Measurements from ENCODE around the gene NKD1. TPM values are rescaled to one million over a fixed set of nuclear protein-coding genes. Genes with fewer than 3 reads are reported as not detected.
A peak's percentile ranks its signal among the peaks of the same experiment; 100 is the strongest.

The NKD1 gene
- total RNA-seq, 2 experiments from 2014 or later: 0.26 to 0.44 TPM

- Mint-ChIP-seq H3K4me3 (no peak overlapping the region), H3K36me3 (ENCODE audit: low read depth) (peaks cover 94% of the 10 kb centered on the region), H3K27ac (no peak overlapping the region), H3K27me3 (ENCODE audit: low read depth) (no peaks in the 10 kb centered on the region), H3K4me1 (ENCODE audit: low read depth) (peaks cover 40% of the 10 kb centered on the region), H3K9me3 (ENCODE audit: insufficient read depth) (peaks cover 26% of the 10 kb centered on the region)
- DNase-seq: no peak
- ChIA-PET POLR2A (interaction anchor here (1.1 to 1.8 kb wide), 3 partner anchors 9 to 72 kb away, joined by 3 to 6 read pairs (median 4); no protein-coding TSS in a partner anchor), CTCF (interaction anchor here (1.1 to 28.0 kb wide), 6 partner anchors 9 to 649 kb away, joined by 3 to 567 read pairs (median 16); partner anchors contain the start of genes CNEP1R1 and CYLD)
- ATAC-seq: no peak
Measured at GRCh38 chr16:50674831-50675230, 126.6 kb downstream of the NKD1 start.

- peaks cover 46% of the 10 kb centered on the region for H3K4me1 Mint-ChIP-seq (ENCODE audit: low read depth)
- ChIA-PET POLR2A (interaction anchor here (1.5 to 1.8 kb wide), 2 partner anchors 8 to 69 kb away, joined by 4 to 6 read pairs; no protein-coding TSS in a partner anchor), CTCF (interaction anchor here (1.1 to 28.0 kb wide), 6 partner anchors 8 to 650 kb away, joined by 3 to 567 read pairs (median 16); partner anchors contain the start of genes CNEP1R1 and CYLD)
- no peak overlapping the region for H3K4me3 Mint-ChIP-seq
- H3K27ac Mint-ChIP-seq: peak overlapping the region; percentile 47
- DNase-seq: no peak
- no peak for ATAC-seq
- peaks cover 90% of the 10 kb centered on the region for H3K36me3 Mint-ChIP-seq (ENCODE audit: low read depth)
- H3K9me3 Mint-ChIP-seq (ENCODE audit: insufficient read depth): peaks cover 26% of the 10 kb centered on the region
- no peaks in the 10 kb centered on the region for H3K27me3 Mint-ChIP-seq (ENCODE audit: low read depth)
Measured at GRCh38 chr16:50675686-50676610, 127.8 kb downstream of the NKD1 start.

GRCh38 chr16:50676684-50677225 is 128.6 kb downstream of the NKD1 start:
- Mint-ChIP-seq H3K4me3 (no peak overlapping the region), H3K9me3 (ENCODE audit: insufficient read depth) (peaks cover 21% of the 10 kb centered on the region), H3K4me1 (ENCODE audit: low read depth) (peaks cover 45% of the 10 kb centered on the region), H3K36me3 (ENCODE audit: low read depth) (peaks cover 82% of the 10 kb centered on the region), H3K27me3 (ENCODE audit: low read depth) (no peaks in the 10 kb centered on the region), H3K27ac (peak overlapping the region; percentile 57)
- ATAC-seq: no peak
- POLR2A ChIA-PET: interaction anchor here (0.7 to 0.9 kb wide), 2 partner anchors 9 to 68 kb away, joined by 3 read pairs; no protein-coding TSS in a partner anchor
- CTCF ChIA-PET: interaction anchor here (1.0 to 28.0 kb wide), 7 partner anchors 10 to 130 kb away, joined by 3 to 567 read pairs (median 5); partner anchors contain the start of gene CYLD
- DNase-seq: no peak

- Mint-ChIP-seq H3K9me3 (ENCODE audit: insufficient read depth) (peaks cover 16% of the 10 kb centered on the region), H3K36me3 (ENCODE audit: low read depth) (peaks cover 76% of the 10 kb centered on the region), H3K4me1 (ENCODE audit: low read depth) (peaks cover 48% of the 10 kb centered on the region), H3K27ac (no peak overlapping the region), H3K27me3 (ENCODE audit: low read depth) (no peaks in the 10 kb centered on the region), H3K4me3 (no peak overlapping the region)
- no peak for ATAC-seq
- no peak for DNase-seq
- POLR2A ChIA-PET: interaction anchor here (0.7 to 2.0 kb wide), 3 partner anchors 8 to 67 kb away, joined by 3 to 19 read pairs (median 3); no protein-coding TSS in a partner anchor
- CTCF ChIA-PET: interaction anchor here (1.0 to 28.0 kb wide), 8 partner anchors 9 to 129 kb away, joined by 3 to 567 read pairs (median 4); partner anchors contain the start of gene CYLD
Measured at GRCh38 chr16:50677351-50677750, 129.2 kb downstream of the NKD1 start.

GRCh38 chr16:50678531-50678930 is 130.3 kb downstream of the NKD1 start:
- no peaks in the 10 kb centered on the region for H3K27me3 Mint-ChIP-seq (ENCODE audit: low read depth)
- no peak for ATAC-seq
- H3K36me3 Mint-ChIP-seq (ENCODE audit: low read depth): peaks cover 65% of the 10 kb centered on the region
- ChIA-PET CTCF (interaction anchor here (1.1 to 28.0 kb wide), 8 partner anchors 8 to 128 kb away, joined by 3 to 567 read pairs (median 4); partner anchors contain the start of gene CYLD), POLR2A (interaction anchor here (0.8 to 2.0 kb wide), 4 partner anchors 11 to 68 kb away, joined by 3 to 19 read pairs (median 4); partner anchors contain the start of gene CYLD)
- peaks cover 8% of the 10 kb centered on the region for H3K9me3 Mint-ChIP-seq (ENCODE audit: insufficient read depth)
- peak overlapping the region; percentile 89 for H3K27ac Mint-ChIP-seq
- H3K4me1 Mint-ChIP-seq (ENCODE audit: low read depth): peaks cover 59% of the 10 kb centered on the region
- H3K4me3 Mint-ChIP-seq: peak overlapping the region; percentile 29
- no peak for DNase-seq

- POLR2A ChIA-PET: interaction anchor here (1.0 to 6.2 kb wide), 6 partner anchors 8 to 411 kb away, joined by 3 to 61 read pairs (median 12); partner anchors contain the start of gene CYLD
- no peak for ATAC-seq
Measured at GRCh38 chr16:50679266-50679665, 131.1 kb downstream of the NKD1 start.

GRCh38 chr16:50679676-50680555 is 131.7 kb downstream of the NKD1 start:
- H3K9me3 Mint-ChIP-seq (ENCODE audit: insufficient read depth): no peaks in the 10 kb centered on the region
- ChIA-PET CTCF (interaction anchor here (1.2 to 28.0 kb wide), 6 partner anchors 8 to 325 kb away, joined by 3 to 567 read pairs (median 22); partner anchors contain the start of gene CYLD), POLR2A (interaction anchor here (0.5 to 6.2 kb wide), 9 partner anchors 8 to 1224 kb away, joined by 3 to 61 read pairs (median 5); partner anchors contain the start of gene CYLD)
- H3K27me3 Mint-ChIP-seq (ENCODE audit: low read depth): no peaks in the 10 kb centered on the region
- H3K27ac Mint-ChIP-seq: peak overlapping the region; percentile 89
- H3K4me3 Mint-ChIP-seq: peak overlapping the region; percentile 82
- H3K4me1 Mint-ChIP-seq (ENCODE audit: low read depth): peaks cover 73% of the 10 kb centered on the region
- no peak for ATAC-seq
- no peak for DNase-seq
- H3K36me3 Mint-ChIP-seq (ENCODE audit: low read depth): peaks cover 56% of the 10 kb centered on the region

More at GRCh38 chr16:50679266-50679665, 131.1 kb downstream of the NKD1 start:
- Mint-ChIP-seq H3K4me3 (peak overlapping the region; percentile 82), H3K4me1 (ENCODE audit: low read depth) (peaks cover 67% of the 10 kb centered on the region), H3K36me3 (ENCODE audit: low read depth) (peaks cover 61% of the 10 kb centered on the region), H3K27ac (peak overlapping the region; percentile 89), H3K27me3 (ENCODE audit: low read depth) (no peaks in the 10 kb centered on the region), H3K9me3 (ENCODE audit: insufficient read depth) (peaks cover 5% of the 10 kb centered on the region)
- no peak for DNase-seq
- CTCF ChIA-PET: interaction anchor here (1.1 to 28.0 kb wide), 6 partner anchors 8 to 127 kb away, joined by 3 to 567 read pairs (median 22); partner anchors contain the start of gene CYLD

- ATAC-seq (no peak), DNase-seq (no peak)
- peak overlapping the region; percentile 82 for H3K4me3 Mint-ChIP-seq
- H3K27ac Mint-ChIP-seq: peak overlapping the region; percentile 89
- H3K4me1 Mint-ChIP-seq (ENCODE audit: low read depth): peaks cover 79% of the 10 kb centered on the region
- H3K27me3 Mint-ChIP-seq (ENCODE audit: low read depth): no peaks in the 10 kb centered on the region
- CTCF ChIA-PET: interaction anchor here (1.2 to 28.0 kb wide), 7 partner anchors 9 to 326 kb away, joined by 3 to 567 read pairs (median 13); partner anchors contain the start of gene CYLD
- H3K36me3 Mint-ChIP-seq (ENCODE audit: low read depth): peaks cover 52% of the 10 kb centered on the region
- POLR2A ChIA-PET: interaction anchor here (0.7 to 6.2 kb wide), 10 partner anchors 9 to 413 kb away, joined by 3 to 61 read pairs (median 8); partner anchors contain the start of gene CYLD
- no peaks in the 10 kb centered on the region for H3K9me3 Mint-ChIP-seq (ENCODE audit: insufficient read depth)
Measured at GRCh38 chr16:50680556-50680893, 132.3 kb downstream of the NKD1 start.

GRCh38 chr16:50681021-50681885 is 133.1 kb downstream of the NKD1 start, which contains the start of gene SNX20:
TSS of gene SNX20 (minus strand) at chr16:50681312. CDS start at chr16:50677526, 3,786 bp downstream.
- Mint-ChIP-seq H3K4me3 (peak within 1 kb of the TSS; percentile 82), H3K27ac (peak within 1 kb of the TSS; percentile 89), H3K4me1 (ENCODE audit: low read depth) (peaks cover 84% of the 10 kb centered on the region), H3K27me3 (ENCODE audit: low read depth) (no peaks in the 10 kb centered on the region), H3K9me3 (ENCODE audit: insufficient read depth) (no peaks in the 10 kb centered on the region), H3K36me3 (ENCODE audit: low read depth) (peaks cover 45% of the 10 kb centered on the region)
- peak; percentile 81 for ATAC-seq
- peak; percentile 77 for DNase-seq
- ChIA-PET CTCF (interaction anchor here (1.0 to 28.0 kb wide), 8 partner anchors 10 to 327 kb away, joined by 3 to 567 read pairs (median 9); partner anchors contain the start of gene CYLD), POLR2A (interaction anchor here (0.9 to 6.2 kb wide), 10 partner anchors 10 to 354 kb away, joined by 3 to 61 read pairs (median 8); partner anchors contain the start of gene CYLD)

All from activated CD8-positive, alpha-beta T cell treated with anti-CD3 and anti-CD28 coated beads, Interleukin-2, amount 10 ng/mL, durations not matched to agents 7 days and 5 days (primary cell).